H9 (cell line): Measurements from ENCODE around the gene CBFA2T2. TPM values are rescaled to one million over a fixed set of nuclear protein-coding genes. Genes with fewer than 3 reads are reported as not detected.

Experiments
- DNase-seq: peaks from one replicate; pipeline ENCODE4 v3.0.0-alpha.2; 2017
- H2AFZ ChIP-seq: one replicate; pipeline ENCODE4 v1.6.1; 2013; ENCODE audit warnings: mild to moderate bottlenecking, low read length, control low read depth, moderate library complexity
- H2AK5ac ChIP-seq: 2 replicates; pipeline ENCODE4 v1.6.1; 2013; ENCODE audit warnings: low read length, control low read depth, mixed read lengths; ENCODE audit not compliant: insufficient read length
- H2BK120ac ChIP-seq: one replicate; pipeline ENCODE4 v1.6.1; 2013; ENCODE audit warnings: low read depth, mild to moderate bottlenecking, low read length, control low read depth, inconsistent platforms; ENCODE audit not compliant: poor library complexity, severe bottlenecking
- H2BK12ac ChIP-seq: 2 replicates; pipeline ENCODE4 v1.6.1; 2013; ENCODE audit warnings: low read length, control low read depth, mixed read lengths, low read depth; ENCODE audit not compliant: insufficient read length
- H2BK15ac ChIP-seq: 2 replicates; pipeline ENCODE4 v1.6.1; 2013; ENCODE audit warnings: low read depth, low read length, control low read depth
- H2BK20ac ChIP-seq: one replicate; pipeline ENCODE4 v1.6.1; 2013; ENCODE audit warnings: low read depth, mild to moderate bottlenecking, low read length, control low read depth, inconsistent platforms; ENCODE audit not compliant: poor library complexity, severe bottlenecking
- H2BK5ac ChIP-seq: 2 replicates; pipeline ENCODE4 v1.6.1; 2013; ENCODE audit warnings: low read length, control low read depth, mixed read lengths; ENCODE audit not compliant: insufficient read length
- H3K14ac ChIP-seq: 2 replicates; pipeline ENCODE4 v1.6.1; 2013; ENCODE audit warnings: low read length, control low read depth; ENCODE audit not compliant: insufficient read depth
- H3K18ac ChIP-seq: 2 replicates; pipeline ENCODE4 v1.6.1; 2013; ENCODE audit warnings: low read depth, mild to moderate bottlenecking, mixed read lengths, low read length, control low read depth; ENCODE audit not compliant: insufficient read length
- H3K23ac ChIP-seq: 2 replicates; pipeline ENCODE4 v1.6.1; 2013; ENCODE audit warnings: low read length, control low read depth, mixed read lengths, low read depth; ENCODE audit not compliant: insufficient read length
- H3K23me2 ChIP-seq: 2 replicates; pipeline ENCODE4 v1.6.1; 2013; ENCODE audit warnings: low read depth, mild to moderate bottlenecking, mixed read lengths, low read length, control low read depth; ENCODE audit not compliant: insufficient read length, poor library complexity, severe bottlenecking
- H3K27ac ChIP-seq: 2 replicates; pipeline ENCODE4 v1.5.1; 2013; ENCODE audit warnings: low read length, control low read depth, mixed read lengths, low read depth; ENCODE audit not compliant: insufficient read length
- H3K27me3 ChIP-seq: 2 replicates; pipeline ENCODE4 v1.6.1; 2013; ENCODE audit warnings: low read length, control low read depth, inconsistent platforms; ENCODE audit not compliant: insufficient read depth
- H3K4ac ChIP-seq: 2 replicates; pipeline ENCODE4 v1.6.1; 2013; ENCODE audit warnings: low read depth, mild to moderate bottlenecking, control low read depth, inconsistent platforms, low read length, moderate library complexity
- H3K4me1 ChIP-seq: 2 replicates; pipeline ENCODE4 v1.6.1; 2013; ENCODE audit warnings: low read length, control low read depth, inconsistent platforms; ENCODE audit not compliant: insufficient read depth
- H3K4me2 ChIP-seq: 2 replicates; pipeline ENCODE4 v1.6.1; 2013; ENCODE audit warnings: low read length, control low read depth, mixed read lengths; ENCODE audit not compliant: insufficient read length, insufficient read depth
- H3K56ac ChIP-seq: 2 replicates; pipeline ENCODE4 v1.6.1; 2013; ENCODE audit warnings: low read depth, mild to moderate bottlenecking, mixed read lengths, low read length, control low read depth; ENCODE audit not compliant: insufficient read length
- H3K79me1 ChIP-seq: 2 replicates; pipeline ENCODE4 v1.6.1; 2013; ENCODE audit warnings: low read depth, mild to moderate bottlenecking, moderate library complexity, low read length, control low read depth, inconsistent platforms; ENCODE audit not compliant: insufficient read depth, poor library complexity, severe bottlenecking
- H3K79me2 ChIP-seq: 2 replicates; pipeline ENCODE4 v1.6.1; 2013; ENCODE audit warnings: low read length, control low read depth, inconsistent platforms; ENCODE audit not compliant: insufficient read depth
- H3K9ac ChIP-seq: 2 replicates; pipeline ENCODE4 v1.6.1; 2013; ENCODE audit warnings: low read length, control low read depth, mixed read lengths; ENCODE audit not compliant: insufficient read length; ENCODE audit errors: extremely low read depth
- H3K9me3 ChIP-seq: one replicate; pipeline ENCODE4 v1.6.1; 2013; ENCODE audit warnings: low read depth, low read length, inconsistent platforms; ENCODE audit not compliant: control insufficient read depth
- H3T11ph ChIP-seq: one replicate; pipeline ENCODE4 v1.6.1; 2013; ENCODE audit warnings: mild to moderate bottlenecking, low read length, control low read depth, inconsistent platforms
- H4K20me1 ChIP-seq: one replicate; pipeline ENCODE4 v1.6.1; 2013; ENCODE audit not compliant: control insufficient read depth, insufficient read length, insufficient read depth
- H4K5ac ChIP-seq: 2 replicates; pipeline ENCODE4 v1.6.1; 2013; ENCODE audit warnings: low read depth, mild to moderate bottlenecking, mixed read lengths, low read length, control low read depth; ENCODE audit not compliant: insufficient read length
- H4K8ac ChIP-seq: replicated peaks from 2 replicates; pipeline ENCODE4 v1.6.1; 2013; ENCODE audit warnings: low read length, control low read depth, mixed read lengths, low read depth; ENCODE audit not compliant: insufficient read length
- H4K91ac ChIP-seq: 2 replicates; pipeline ENCODE4 v1.6.1; 2013; ENCODE audit warnings: low read depth, mild to moderate bottlenecking, moderate library complexity, mixed read lengths, low read length, control low read depth; ENCODE audit not compliant: insufficient read length
- H3K27ac Mint-ChIP-seq, 3 experiments: 2 replicates in 2 of 3; 3 replicates in 1 of 3; pipeline ENCODE4 v1.8.0; 2020 to 2021; ENCODE audit warnings: mixed read lengths in 3 of 3, mild to moderate bottlenecking in 1 of 3, moderate library complexity in 1 of 3
- H3K27me3 Mint-ChIP-seq: 2 replicates; pipeline ENCODE4 v1.8.0; 2021; ENCODE audit warnings: low read depth, mild to moderate bottlenecking, moderate library complexity, mixed read lengths
- H3K36me3 Mint-ChIP-seq, 3 experiments: 2 replicates in 2 of 3; 3 replicates in 1 of 3; pipeline ENCODE4 v1.8.0; 2020 to 2021; ENCODE audit warnings: low read depth in 3 of 3, mixed read lengths in 3 of 3; ENCODE audit not compliant: insufficient read depth in 1 of 3
- H3K4me1 Mint-ChIP-seq, 2 experiments: 2 replicates each; pipeline ENCODE4 v1.8.0; 2020; ENCODE audit warnings: mixed read lengths in 2 of 2
- H3K4me3 Mint-ChIP-seq, 2 experiments: 2 replicates in 1 of 2; 3 replicates in 1 of 2; pipeline ENCODE4 v1.8.0; 2020 to 2021; ENCODE audit warnings: mild to moderate bottlenecking in 2 of 2, mixed read lengths in 2 of 2, moderate library complexity in 1 of 2
- H3K9me3 Mint-ChIP-seq, 2 experiments: 2 replicates in 1 of 2; 3 replicates in 1 of 2; pipeline ENCODE4 v1.8.0; 2020; ENCODE audit warnings: mild to moderate bottlenecking in 2 of 2, mixed read lengths in 2 of 2, moderate library complexity in 1 of 2
- WGBS: extraction: QIAGEN DNeasy Blood & Tissue Kit; methylation state at CpG from one replicate; pipeline ENCODE4 v1.1.7; 2013; ENCODE audit warnings: missing lambda C conversion rate, low lambda C conversion rate, mixed read lengths; ENCODE audit not compliant: insufficient read length; ENCODE audit errors: extremely low coverage; 5-methylcytosine and 5-hydroxymethylcytosine counted together
- total RNA-seq: library from RNA; stranded (reverse); gene quantifications from 2 replicates; pipeline ENCODE4 v1.2.1, GENCODE V29; 2021
- TF ChIP-seq, protein P1 (sequence below): fragments of 200-600 bp; sonication (generic); conservative IDR thresholded peaks from 3 replicates; pipeline ENCODE4 v1.8.0; 2021; ENCODE audit warnings: antibody characterized with exemption, mild to moderate bottlenecking

The CBFA2T2 gene
- total RNA-seq, 1 experiment from 2014 or later, result 11.2 TPM

DNA sequence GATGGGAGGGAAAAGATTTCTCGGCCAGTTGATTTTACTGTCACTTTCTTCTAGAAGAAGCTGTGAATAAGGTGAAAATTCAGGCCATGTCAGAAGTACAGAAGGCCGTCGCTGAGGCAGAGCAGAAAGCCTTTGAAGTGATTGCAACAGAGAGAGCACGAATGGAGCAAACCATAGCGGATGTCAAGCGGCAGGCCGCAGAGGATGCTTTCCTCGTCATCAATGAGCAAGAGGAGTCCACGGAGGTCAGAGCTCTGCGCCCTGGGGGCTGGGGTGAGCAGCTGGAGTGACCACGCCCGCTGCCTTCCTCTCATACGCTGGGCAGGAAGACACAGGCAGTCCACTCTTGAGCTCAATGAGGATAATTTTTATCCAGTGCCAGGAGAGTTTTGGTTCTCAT lies 150.4 kb downstream of the CBFA2T2 start:
- WGBS, result no CpG with 5 or more reads among the region's 13 CpGs
- Histone ChIP-seq H3K56ac (no peak overlapping the region), H2BK5ac (no peak overlapping the region), H2BK15ac (no peak overlapping the region), H2BK20ac (no peak overlapping the region), H3K23ac (no peak overlapping the region), H4K8ac (no peak overlapping the region), H4K91ac (no peak overlapping the region), H3K27me3 (no peaks in the 10 kb centered on the region), H3K9me3 (no peaks in the 10 kb centered on the region), H3T11ph (no peak overlapping the region), H2BK120ac (no peak overlapping the region), H3K18ac (no peak overlapping the region), H3K14ac (no peak overlapping the region), H3K79me1 (no peaks in the 10 kb centered on the region), H3K79me2 (no peaks in the 10 kb centered on the region), H4K20me1 (no peaks in the 10 kb centered on the region), H3K27ac (no peak overlapping the region), H3K4ac (no peak overlapping the region), H2BK12ac (no peak overlapping the region), H3K4me1 (no peaks in the 10 kb centered on the region), H2AFZ (no peak overlapping the region), H4K5ac (no peak overlapping the region), H3K9ac (no peak overlapping the region), H3K4me2 (no peak overlapping the region), H2AK5ac (no peak overlapping the region), H3K23me2 (no peaks in the 10 kb centered on the region)
- Mint-ChIP-seq H3K36me3 (peaks cover 9 to 75% (median 55%) of the 10 kb centered on the region in 3 experiments; a peak in 6 of 7 replicates), H3K4me3 (no peak overlapping the region), H3K9me3 (no peaks in the 10 kb centered on the region), H3K27ac (no peak overlapping the region), H3K4me1 (no peaks in the 10 kb centered on the region), H3K27me3 (no peaks in the 10 kb centered on the region)
- TF ChIP-seq, protein P1, sequence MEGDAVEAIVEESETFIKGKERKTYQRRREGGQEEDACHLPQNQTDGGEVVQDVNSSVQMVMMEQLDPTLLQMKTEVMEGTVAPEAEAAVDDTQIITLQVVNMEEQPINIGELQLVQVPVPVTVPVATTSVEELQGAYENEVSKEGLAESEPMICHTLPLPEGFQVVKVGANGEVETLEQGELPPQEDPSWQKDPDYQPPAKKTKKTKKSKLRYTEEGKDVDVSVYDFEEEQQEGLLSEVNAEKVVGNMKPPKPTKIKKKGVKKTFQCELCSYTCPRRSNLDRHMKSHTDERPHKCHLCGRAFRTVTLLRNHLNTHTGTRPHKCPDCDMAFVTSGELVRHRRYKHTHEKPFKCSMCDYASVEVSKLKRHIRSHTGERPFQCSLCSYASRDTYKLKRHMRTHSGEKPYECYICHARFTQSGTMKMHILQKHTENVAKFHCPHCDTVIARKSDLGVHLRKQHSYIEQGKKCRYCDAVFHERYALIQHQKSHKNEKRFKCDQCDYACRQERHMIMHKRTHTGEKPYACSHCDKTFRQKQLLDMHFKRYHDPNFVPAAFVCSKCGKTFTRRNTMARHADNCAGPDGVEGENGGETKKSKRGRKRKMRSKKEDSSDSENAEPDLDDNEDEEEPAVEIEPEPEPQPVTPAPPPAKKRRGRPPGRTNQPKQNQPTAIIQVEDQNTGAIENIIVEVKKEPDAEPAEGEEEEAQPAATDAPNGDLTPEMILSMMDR, result no peak
- no peak for DNase-seq
